NT2/D1 (cell line): Measurements from ENCODE around the gene DCLK1.

Experiments
- SUZ12 ChIP-seq: IDR thresholded peaks from 2 replicates; pipeline ENCODE4 v1.6.1; 2011; ENCODE audit not compliant: insufficient read length, insufficient read depth; ENCODE audit errors: extremely low read depth
- YY1 ChIP-seq: IDR thresholded peaks from 2 replicates; pipeline ENCODE4 v1.6.1; 2011; ENCODE audit not compliant: insufficient read length, insufficient read depth
- ZNF274 ChIP-seq: IDR thresholded peaks from 2 replicates; pipeline ENCODE4 v1.6.1; 2011; ENCODE audit warnings: mild to moderate bottlenecking, low read depth, low read length

DNA sequence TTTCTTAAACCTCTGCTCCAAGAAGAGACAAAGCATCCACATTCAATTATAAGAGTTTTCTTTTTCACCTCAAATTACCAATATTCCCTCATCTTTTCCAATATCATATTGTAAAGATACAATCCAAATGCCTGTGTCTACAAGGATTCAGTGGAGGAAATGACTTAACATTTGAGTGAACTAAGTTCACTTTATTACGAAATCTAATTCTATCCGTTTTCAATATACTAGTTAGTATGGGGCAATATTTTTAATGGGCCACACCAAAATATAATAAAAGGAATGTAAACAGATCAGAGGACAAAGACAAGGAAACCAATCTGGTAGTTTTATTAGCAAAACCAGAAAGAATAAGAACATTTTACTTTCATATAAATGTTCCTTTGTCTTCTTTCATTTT lies 136.0 kb downstream of the DCLK1 start:
- TF ChIP-seq YY1 (no peak), ZNF274 (no peak), SUZ12 (no peak)
